Measurements from ENCODE around the gene GMDS. TPM values are rescaled to one million over a fixed set of nuclear protein-coding genes. Genes with fewer than 3 reads are reported as not detected.

GMDS gene
- total and polyA plus RNA-seq, 2 experiments from 2014 or later, result 30.1 to 36.5 TPM

DNA sequence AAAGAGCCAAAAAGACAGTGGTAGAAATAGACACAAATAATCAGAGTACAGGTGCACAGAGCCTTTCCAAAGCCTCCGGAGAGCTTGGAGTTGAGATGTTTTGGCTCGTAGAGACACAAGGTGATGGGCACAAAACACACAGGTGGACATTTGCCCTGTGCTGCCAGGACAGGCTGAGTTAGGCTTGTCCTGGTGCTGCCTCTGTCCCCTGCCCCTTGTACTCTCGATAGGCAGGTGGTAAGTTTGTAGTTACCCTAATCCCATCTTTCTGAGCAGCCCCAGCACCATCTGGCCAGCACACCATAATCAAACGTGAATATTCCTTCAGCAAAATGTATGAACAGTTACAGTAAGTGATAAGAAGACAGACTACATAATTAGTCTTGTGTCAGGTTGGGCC, 540.2 kb downstream of the GMDS start:
- Histone ChIP-seq H4K20me1 (replicated peaks; ENCODE audit: insufficient read depth) (no peaks in the 10 kb centered on the region), H3F3A (replicated peaks; ENCODE audit: low read depth) (no peaks in the 10 kb centered on the region), H2AFZ (no peak overlapping the region), H3K9me2 (ENCODE audit: insufficient read depth) (no peaks in the 10 kb centered on the region), H3K4me3 (no peak overlapping the region), H3K4me2 (no peak overlapping the region), H3K4me1 (ENCODE audit: insufficient read depth) (no peaks in the 10 kb centered on the region), H3K27ac (ENCODE audit: low read depth) (no peak overlapping the region), H3K27me3 (ENCODE audit: insufficient read depth) (no peaks in the 10 kb centered on the region), H3K36me3 (ENCODE audit: insufficient read depth) (no peaks in the 10 kb centered on the region), H3K79me2 (replicated peaks; ENCODE audit: insufficient read depth) (no peaks in the 10 kb centered on the region)
- ATAC-seq (no peak), DNase-seq (ENCODE audit: low spot score) (no peak)
- H3K36me3 Mint-ChIP-seq (ENCODE audit: low read depth), result no peaks in the 10 kb centered on the region
- H3K4me1 Mint-ChIP-seq, result 0 out of 3 replicates have a peak, but pooled peaks cover 7% of the 10 kb centered on the region
- no peak overlapping the region for H3K4me3 Mint-ChIP-seq
- TF ChIP-seq, protein P1, sequence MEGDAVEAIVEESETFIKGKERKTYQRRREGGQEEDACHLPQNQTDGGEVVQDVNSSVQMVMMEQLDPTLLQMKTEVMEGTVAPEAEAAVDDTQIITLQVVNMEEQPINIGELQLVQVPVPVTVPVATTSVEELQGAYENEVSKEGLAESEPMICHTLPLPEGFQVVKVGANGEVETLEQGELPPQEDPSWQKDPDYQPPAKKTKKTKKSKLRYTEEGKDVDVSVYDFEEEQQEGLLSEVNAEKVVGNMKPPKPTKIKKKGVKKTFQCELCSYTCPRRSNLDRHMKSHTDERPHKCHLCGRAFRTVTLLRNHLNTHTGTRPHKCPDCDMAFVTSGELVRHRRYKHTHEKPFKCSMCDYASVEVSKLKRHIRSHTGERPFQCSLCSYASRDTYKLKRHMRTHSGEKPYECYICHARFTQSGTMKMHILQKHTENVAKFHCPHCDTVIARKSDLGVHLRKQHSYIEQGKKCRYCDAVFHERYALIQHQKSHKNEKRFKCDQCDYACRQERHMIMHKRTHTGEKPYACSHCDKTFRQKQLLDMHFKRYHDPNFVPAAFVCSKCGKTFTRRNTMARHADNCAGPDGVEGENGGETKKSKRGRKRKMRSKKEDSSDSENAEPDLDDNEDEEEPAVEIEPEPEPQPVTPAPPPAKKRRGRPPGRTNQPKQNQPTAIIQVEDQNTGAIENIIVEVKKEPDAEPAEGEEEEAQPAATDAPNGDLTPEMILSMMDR (conservative IDR thresholded peaks at IDR 0.05; ENCODE audit: low read depth in 2 of 2), result no peak
- TF ChIP-seq STAT1 (IDR thresholded peaks at IDR 0.05; ENCODE audit: unreplicated experiment), result no peak
- no peak for TF ChIP-seq ZNF114 (CRISPR knock-in tag; IDR thresholded peaks at IDR 0.05)
- TF ChIP-seq, protein P2, sequence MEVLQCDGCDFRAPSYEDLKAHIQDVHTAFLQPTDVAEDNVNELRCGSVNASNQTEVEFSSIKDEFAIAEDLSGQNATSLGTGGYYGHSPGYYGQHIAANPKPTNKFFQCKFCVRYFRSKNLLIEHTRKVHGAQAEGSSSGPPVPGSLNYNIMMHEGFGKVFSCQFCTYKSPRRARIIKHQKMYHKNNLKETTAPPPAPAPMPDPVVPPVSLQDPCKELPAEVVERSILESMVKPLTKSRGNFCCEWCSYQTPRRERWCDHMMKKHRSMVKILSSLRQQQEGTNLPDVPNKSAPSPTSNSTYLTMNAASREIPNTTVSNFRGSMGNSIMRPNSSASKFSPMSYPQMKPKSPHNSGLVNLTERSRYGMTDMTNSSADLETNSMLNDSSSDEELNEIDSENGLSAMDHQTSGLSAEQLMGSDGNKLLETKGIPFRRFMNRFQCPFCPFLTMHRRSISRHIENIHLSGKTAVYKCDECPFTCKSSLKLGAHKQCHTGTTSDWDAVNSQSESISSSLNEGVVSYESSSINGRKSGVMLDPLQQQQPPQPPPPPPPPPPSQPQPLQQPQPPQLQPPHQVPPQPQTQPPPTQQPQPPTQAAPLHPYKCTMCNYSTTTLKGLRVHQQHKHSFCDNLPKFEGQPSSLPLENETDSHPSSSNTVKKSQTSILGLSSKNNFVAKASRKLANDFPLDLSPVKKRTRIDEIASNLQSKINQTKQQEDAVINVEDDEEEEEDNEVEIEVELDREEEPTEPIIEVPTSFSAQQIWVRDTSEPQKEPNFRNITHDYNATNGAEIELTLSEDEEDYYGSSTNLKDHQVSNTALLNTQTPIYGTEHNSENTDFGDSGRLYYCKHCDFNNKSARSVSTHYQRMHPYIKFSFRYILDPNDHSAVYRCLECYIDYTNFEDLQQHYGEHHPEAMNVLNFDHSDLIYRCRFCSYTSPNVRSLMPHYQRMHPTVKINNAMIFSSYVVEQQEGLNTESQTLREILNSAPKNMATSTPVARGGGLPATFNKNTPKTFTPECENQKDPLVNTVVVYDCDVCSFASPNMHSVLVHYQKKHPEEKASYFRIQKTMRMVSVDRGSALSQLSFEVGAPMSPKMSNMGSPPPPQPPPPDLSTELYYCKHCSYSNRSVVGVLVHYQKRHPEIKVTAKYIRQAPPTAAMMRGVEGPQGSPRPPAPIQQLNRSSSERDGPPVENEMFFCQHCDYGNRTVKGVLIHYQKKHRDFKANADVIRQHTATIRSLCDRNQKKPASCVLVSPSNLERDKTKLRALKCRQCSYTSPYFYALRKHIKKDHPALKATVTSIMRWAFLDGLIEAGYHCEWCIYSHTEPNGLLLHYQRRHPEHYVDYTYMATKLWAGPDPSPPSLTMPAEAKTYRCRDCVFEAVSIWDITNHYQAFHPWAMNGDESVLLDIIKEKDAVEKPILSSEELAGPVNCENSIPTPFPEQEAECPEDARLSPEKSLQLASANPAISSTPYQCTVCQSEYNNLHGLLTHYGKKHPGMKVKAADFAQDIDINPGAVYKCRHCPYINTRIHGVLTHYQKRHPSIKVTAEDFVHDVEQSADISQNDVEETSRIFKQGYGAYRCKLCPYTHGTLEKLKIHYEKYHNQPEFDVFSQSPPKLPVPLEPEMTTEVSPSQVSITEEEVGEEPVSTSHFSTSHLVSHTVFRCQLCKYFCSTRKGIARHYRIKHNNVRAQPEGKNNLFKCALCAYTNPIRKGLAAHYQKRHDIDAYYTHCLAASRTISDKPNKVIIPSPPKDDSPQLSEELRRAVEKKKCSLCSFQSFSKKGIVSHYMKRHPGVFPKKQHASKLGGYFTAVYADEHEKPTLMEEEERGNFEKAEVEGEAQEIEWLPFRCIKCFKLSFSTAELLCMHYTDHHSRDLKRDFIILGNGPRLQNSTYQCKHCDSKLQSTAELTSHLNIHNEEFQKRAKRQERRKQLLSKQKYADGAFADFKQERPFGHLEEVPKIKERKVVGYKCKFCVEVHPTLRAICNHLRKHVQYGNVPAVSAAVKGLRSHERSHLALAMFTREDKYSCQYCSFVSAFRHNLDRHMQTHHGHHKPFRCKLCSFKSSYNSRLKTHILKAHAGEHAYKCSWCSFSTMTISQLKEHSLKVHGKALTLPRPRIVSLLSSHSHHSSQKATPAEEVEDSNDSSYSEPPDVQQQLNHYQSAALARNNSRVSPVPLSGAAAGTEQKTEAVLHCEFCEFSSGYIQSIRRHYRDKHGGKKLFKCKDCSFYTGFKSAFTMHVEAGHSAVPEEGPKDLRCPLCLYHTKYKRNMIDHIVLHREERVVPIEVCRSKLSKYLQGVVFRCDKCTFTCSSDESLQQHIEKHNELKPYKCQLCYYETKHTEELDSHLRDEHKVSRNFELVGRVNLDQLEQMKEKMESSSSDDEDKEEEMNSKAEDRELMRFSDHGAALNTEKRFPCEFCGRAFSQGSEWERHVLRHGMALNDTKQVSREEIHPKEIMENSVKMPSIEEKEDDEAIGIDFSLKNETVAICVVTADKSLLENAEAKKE (CRISPR knock-in tag; IDR thresholded peaks at IDR 0.05), result no peak
- TF ChIP-seq, protein P3, sequence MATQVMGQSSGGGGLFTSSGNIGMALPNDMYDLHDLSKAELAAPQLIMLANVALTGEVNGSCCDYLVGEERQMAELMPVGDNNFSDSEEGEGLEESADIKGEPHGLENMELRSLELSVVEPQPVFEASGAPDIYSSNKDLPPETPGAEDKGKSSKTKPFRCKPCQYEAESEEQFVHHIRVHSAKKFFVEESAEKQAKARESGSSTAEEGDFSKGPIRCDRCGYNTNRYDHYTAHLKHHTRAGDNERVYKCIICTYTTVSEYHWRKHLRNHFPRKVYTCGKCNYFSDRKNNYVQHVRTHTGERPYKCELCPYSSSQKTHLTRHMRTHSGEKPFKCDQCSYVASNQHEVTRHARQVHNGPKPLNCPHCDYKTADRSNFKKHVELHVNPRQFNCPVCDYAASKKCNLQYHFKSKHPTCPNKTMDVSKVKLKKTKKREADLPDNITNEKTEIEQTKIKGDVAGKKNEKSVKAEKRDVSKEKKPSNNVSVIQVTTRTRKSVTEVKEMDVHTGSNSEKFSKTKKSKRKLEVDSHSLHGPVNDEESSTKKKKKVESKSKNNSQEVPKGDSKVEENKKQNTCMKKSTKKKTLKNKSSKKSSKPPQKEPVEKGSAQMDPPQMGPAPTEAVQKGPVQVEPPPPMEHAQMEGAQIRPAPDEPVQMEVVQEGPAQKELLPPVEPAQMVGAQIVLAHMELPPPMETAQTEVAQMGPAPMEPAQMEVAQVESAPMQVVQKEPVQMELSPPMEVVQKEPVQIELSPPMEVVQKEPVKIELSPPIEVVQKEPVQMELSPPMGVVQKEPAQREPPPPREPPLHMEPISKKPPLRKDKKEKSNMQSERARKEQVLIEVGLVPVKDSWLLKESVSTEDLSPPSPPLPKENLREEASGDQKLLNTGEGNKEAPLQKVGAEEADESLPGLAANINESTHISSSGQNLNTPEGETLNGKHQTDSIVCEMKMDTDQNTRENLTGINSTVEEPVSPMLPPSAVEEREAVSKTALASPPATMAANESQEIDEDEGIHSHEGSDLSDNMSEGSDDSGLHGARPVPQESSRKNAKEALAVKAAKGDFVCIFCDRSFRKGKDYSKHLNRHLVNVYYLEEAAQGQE (IDR thresholded peaks at IDR 0.05; ENCODE audit: unreplicated experiment), result no peak
- TF ChIP-seq NANOG (IDR thresholded peaks at IDR 0.05; ENCODE audit: borderline replicate concordance), result no peak
- TF ChIP-seq EZH2 (IDR thresholded peaks at IDR 0.05; ENCODE audit: low read depth, unreplicated experiment), result no peak
- TF ChIP-seq CREB1 (CRISPR knock-in tag; IDR thresholded peaks at IDR 0.05; ENCODE audit: low read depth), result no peak
- no peak for TF ChIP-seq ZNF331 (CRISPR knock-in tag; IDR thresholded peaks at IDR 0.05; ENCODE audit: low read depth)
- no peak for TF ChIP-seq EZH2phosphoT487 (IDR thresholded peaks at IDR 0.05; ENCODE audit: unreplicated experiment)
- no peak for TF ChIP-seq POLR2AphosphoS5 (IDR thresholded peaks at IDR 0.05; ENCODE audit: low read depth)
- H3K27me3 Mint-ChIP-seq (ENCODE audit: insufficient read depth, low read depth, poor library complexity), result peaks cover 5% of the 10 kb centered on the region
- no peaks in the 10 kb centered on the region for H3K9me3 Mint-ChIP-seq
- no peak overlapping the region for H3K27ac Mint-ChIP-seq
